Natural killer cell (primary cell): ENCODE data around the gene DOCK9. TPM values are rescaled to one million over a fixed set of nuclear protein-coding genes. Genes with fewer than 3 reads are reported as not detected.

Source experiments
- ATAC-seq, 3 donors: fragments of 150-1000 bp in 2 of 3; fragments of 200-7000 bp in 1 of 3; cut with Tn5 transposase; 1 replicate in 1 of 3; 2 replicates in 2 of 3; pipeline ENCODE4 v1.10.0; 2021; ENCODE audit warnings: mild to moderate bottlenecking in 2 of 3, moderate library complexity in 2 of 3
- DNase-seq, 2 donors: peaks; one replicate each; pipeline versions ENCODE4 v3.0.0 to v3.0.0-alpha.2; 2013 to 2021; ENCODE audit warnings: mixed read lengths in 1 of 2
- H3K27ac ChIP-seq: one replicate; pipeline ENCODE4 v1.5.1; 2013; ENCODE audit warnings: mild to moderate bottlenecking, low read length
- H3K27me3 ChIP-seq: one replicate; pipeline ENCODE4 v1.6.1; 2013; ENCODE audit warnings: low read length; ENCODE audit not compliant: control insufficient read depth, insufficient read depth
- H3K36me3 ChIP-seq: one replicate; pipeline ENCODE4 v1.6.1; 2013; ENCODE audit warnings: low read length; ENCODE audit not compliant: control insufficient read depth, insufficient read depth
- H3K4me1 ChIP-seq: one replicate; pipeline ENCODE4 v1.6.1; 2013; ENCODE audit warnings: low read length; ENCODE audit not compliant: control insufficient read depth, insufficient read depth
- H3K4me3 ChIP-seq: one replicate; pipeline ENCODE4 v1.5.1; 2013; ENCODE audit warnings: low read length
- H3K9me3 ChIP-seq: one replicate; pipeline ENCODE4 v1.6.1; 2013; ENCODE audit warnings: low read length; ENCODE audit not compliant: control insufficient read depth, insufficient read depth
- H3K27ac Mint-ChIP-seq, 2 donors: one replicate each; pipeline ENCODE4 v1.8.0; 2022; ENCODE audit warnings: mild to moderate bottlenecking in 2 of 2, mixed read lengths in 2 of 2, moderate library complexity in 1 of 2
- H3K27me3 Mint-ChIP-seq, 2 donors: one replicate each; pipeline ENCODE4 v1.8.0; 2022; ENCODE audit warnings: low read depth in 2 of 2, mixed read lengths in 2 of 2
- H3K36me3 Mint-ChIP-seq: one replicate; pipeline ENCODE4 v1.8.0; 2022; ENCODE audit warnings: mixed read lengths
- H3K4me1 Mint-ChIP-seq, 2 donors: one replicate each; pipeline ENCODE4 v1.8.0; 2022; ENCODE audit warnings: mixed read lengths in 2 of 2
- H3K4me3 Mint-ChIP-seq: one replicate; pipeline ENCODE4 v1.8.0; 2022; ENCODE audit warnings: mild to moderate bottlenecking, moderate library complexity, mixed read lengths
- H3K9me3 Mint-ChIP-seq, 2 donors: one replicate each; pipeline ENCODE4 v1.8.0; 2022; ENCODE audit warnings: mixed read lengths in 2 of 2
- WGBS: methylation state at CpG from one replicate; pipeline ENCODE4 v1.1.7; 2013; ENCODE audit warnings: missing lambda C conversion rate; ENCODE audit not compliant: insufficient coverage; 5-methylcytosine and 5-hydroxymethylcytosine counted together
- intact Hi-C: fragments of 100-400 bp; cut with micrococcal nuclease; formaldehyde crosslinking; loops from one replicate; pipeline ENCODE4 v1.14.2; 2022
- total RNA-seq, 4 donors: library from RNA; stranded (reverse); fragments of 120-200 nt in 1 of 4; gene quantifications; one replicate each; pipeline versions ENCODE4 v1.2.3 to v1.2.4, GENCODE V29; 2013 to 2022
- TF ChIP-seq, protein P1 (sequence below): fragments of 200-600 bp; IDR thresholded peaks from one replicate; pipeline ENCODE4 v1.8.0; 2022; ENCODE audit warnings: antibody characterized with exemption

Gene DOCK9
- total RNA-seq, 3 donors from 2014 or later (not counting 1 experiment from before 2014, with no cell fraction given): 31.5 to 42.5 (median 40.9) TPM

DNA sequence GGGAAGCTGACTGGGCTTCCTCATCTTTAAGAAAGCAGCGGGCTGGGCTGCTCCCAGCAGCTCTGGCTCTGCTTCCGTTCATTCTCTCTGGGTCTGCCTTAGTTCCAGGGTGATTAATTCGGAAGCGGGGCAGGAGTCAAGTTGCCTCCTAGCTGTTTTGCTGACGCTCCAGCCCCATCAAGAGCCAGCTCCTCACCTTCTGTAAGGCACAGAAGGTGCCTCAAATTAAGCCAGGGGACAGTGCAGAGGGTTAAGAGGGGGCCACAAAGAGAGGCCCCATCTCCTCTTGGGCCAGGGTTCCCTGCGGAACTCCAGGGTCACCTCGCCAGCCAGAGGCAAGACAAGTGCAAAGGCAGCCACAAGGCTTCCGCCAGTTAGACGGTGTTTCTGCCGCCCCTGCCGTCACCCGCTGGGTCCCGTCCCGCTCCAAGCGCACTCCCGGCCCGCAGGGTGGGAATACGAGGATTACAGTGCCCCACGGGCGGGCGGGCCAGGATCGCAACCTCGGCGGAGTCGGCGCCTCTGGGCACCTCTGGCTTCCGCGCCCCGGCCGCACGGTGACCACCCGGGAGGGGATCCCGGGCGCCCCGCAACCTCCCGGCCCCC, 225.9 kb downstream of the DOCK9 start:
- Mint-ChIP-seq H3K4me3 (no peak overlapping the region), H3K36me3 (peaks cover 12% of the 10 kb centered on the region), H3K9me3 (peaks cover 0 to 3% of the 10 kb centered on the region in 2 donors), H3K4me1 (no peaks in the 10 kb centered on the region), H3K27me3 (peaks cover 40 to 61% of the 10 kb centered on the region in 2 donors), H3K27ac (no peak overlapping the region)
- H3K4me3 ChIP-seq: no peak overlapping the region
- TF ChIP-seq, protein P1, sequence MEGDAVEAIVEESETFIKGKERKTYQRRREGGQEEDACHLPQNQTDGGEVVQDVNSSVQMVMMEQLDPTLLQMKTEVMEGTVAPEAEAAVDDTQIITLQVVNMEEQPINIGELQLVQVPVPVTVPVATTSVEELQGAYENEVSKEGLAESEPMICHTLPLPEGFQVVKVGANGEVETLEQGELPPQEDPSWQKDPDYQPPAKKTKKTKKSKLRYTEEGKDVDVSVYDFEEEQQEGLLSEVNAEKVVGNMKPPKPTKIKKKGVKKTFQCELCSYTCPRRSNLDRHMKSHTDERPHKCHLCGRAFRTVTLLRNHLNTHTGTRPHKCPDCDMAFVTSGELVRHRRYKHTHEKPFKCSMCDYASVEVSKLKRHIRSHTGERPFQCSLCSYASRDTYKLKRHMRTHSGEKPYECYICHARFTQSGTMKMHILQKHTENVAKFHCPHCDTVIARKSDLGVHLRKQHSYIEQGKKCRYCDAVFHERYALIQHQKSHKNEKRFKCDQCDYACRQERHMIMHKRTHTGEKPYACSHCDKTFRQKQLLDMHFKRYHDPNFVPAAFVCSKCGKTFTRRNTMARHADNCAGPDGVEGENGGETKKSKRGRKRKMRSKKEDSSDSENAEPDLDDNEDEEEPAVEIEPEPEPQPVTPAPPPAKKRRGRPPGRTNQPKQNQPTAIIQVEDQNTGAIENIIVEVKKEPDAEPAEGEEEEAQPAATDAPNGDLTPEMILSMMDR: no peak
- 6% methylated on average over 36 of the region's 36 CpGs for WGBS
- no peaks in the 10 kb centered on the region for H3K36me3 ChIP-seq
- no peak for ATAC-seq
- no peak overlapping the region for H3K27ac ChIP-seq
- peaks cover 4% of the 10 kb centered on the region for H3K4me1 ChIP-seq
- no peaks in the 10 kb centered on the region for H3K9me3 ChIP-seq
- DNase-seq: no peak
- intact Hi-C loops: no loop called here
- H3K27me3 ChIP-seq: peaks cover 18% of the 10 kb centered on the region

DNA sequence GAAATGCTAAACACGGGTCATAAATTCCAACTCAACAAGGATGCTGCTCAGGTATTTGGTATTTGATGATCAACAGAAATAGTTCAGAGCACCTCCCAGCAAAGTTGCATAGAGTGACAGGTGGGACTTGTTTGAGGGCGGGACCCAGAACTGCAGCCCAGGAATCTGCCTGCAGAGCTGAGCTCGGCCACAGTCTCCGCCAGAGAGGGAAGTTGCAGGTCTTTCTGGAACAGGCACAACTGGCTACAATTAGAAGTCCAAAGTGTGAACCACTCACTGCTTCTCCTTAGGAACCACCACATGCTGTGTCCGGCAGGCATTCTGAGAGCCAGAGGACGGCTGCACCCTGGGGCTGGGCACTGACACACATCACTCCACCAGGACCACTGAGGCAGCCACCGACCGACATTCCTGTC, 226.5 kb downstream of the DOCK9 start:
- Mint-ChIP-seq H3K4me3 (no peak overlapping the region), H3K27me3 (peaks cover 36 to 56% of the 10 kb centered on the region in 2 donors), H3K4me1 (no peaks in the 10 kb centered on the region), H3K36me3 (peaks cover 12% of the 10 kb centered on the region), H3K27ac (no peak overlapping the region), H3K9me3 (peaks cover 0 to 3% of the 10 kb centered on the region in 2 donors)
- H3K27ac ChIP-seq: no peak overlapping the region
- DNase-seq (no peak), ATAC-seq (no peak)
- H3K4me1 ChIP-seq: peaks cover 4% of the 10 kb centered on the region
- TF ChIP-seq, protein P1: no peak
- intact Hi-C loops: no loop called here
- H3K36me3 ChIP-seq: no peaks in the 10 kb centered on the region
- no peaks in the 10 kb centered on the region for H3K9me3 ChIP-seq
- H3K27me3 ChIP-seq: peaks cover 18% of the 10 kb centered on the region
- 41% methylated on average over 8 of the region's 8 CpGs for WGBS
- H3K4me3 ChIP-seq: no peak overlapping the region

DNA sequence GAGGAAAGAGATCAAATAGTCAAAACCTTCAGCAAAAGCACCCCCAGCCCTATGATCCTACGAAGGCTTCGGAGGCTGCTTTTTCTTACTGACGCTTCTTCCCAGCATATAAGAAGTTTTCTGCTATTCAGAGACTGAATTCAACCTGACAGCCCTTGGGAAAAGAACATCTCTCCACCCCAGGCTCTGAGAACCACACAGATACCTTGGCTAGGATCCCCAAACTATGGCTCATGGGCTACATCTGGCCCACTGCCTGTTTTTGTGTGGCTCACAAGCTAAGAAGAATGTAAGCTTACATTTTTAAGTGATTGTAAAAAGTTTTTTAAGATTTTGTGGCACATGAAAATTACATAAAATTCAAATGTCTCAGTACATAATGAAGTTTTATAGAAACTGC, 228.4 kb downstream of the DOCK9 start:
- whole genome bisulfite sequencing: 78% methylated on average over 3 of the region's 3 CpGs

More for the DNA sequence above, 228.4 kb downstream of the DOCK9 start:
- H3K4me3 Mint-ChIP-seq: no peak overlapping the region
- no peak overlapping the region for H3K4me3 ChIP-seq
- H3K4me1 Mint-ChIP-seq: no peaks in the 10 kb centered on the region
- ATAC-seq: no peak
- no peaks in the 10 kb centered on the region for H3K9me3 ChIP-seq
- no peak for DNase-seq
- no peaks in the 10 kb centered on the region for H3K36me3 ChIP-seq
- TF ChIP-seq, protein P1: no peak
- H3K4me1 ChIP-seq: peaks cover 4% of the 10 kb centered on the region
- H3K27me3 Mint-ChIP-seq: peaks cover 32 to 48% of the 10 kb centered on the region in 2 donors
- intact Hi-C loops: no loop called here
- peaks cover 10% of the 10 kb centered on the region for H3K36me3 Mint-ChIP-seq
- H3K27ac Mint-ChIP-seq: no peak overlapping the region
- H3K27ac ChIP-seq: no peak overlapping the region
- H3K27me3 ChIP-seq: peaks cover 18% of the 10 kb centered on the region
- H3K9me3 Mint-ChIP-seq: peaks cover 0 to 3% of the 10 kb centered on the region in 2 donors
